Stimulated activated CD4-positive, alpha-beta T cell treated with anti-CD3 and anti-CD28 coated beads, Interleukin-1b, Interleukin-23, amount 100 ng/mL, for 48 hours (primary cell): ENCODE data around the gene PPP2R3A.

Experiments
- DNase-seq: peaks from one replicate; pipeline ENCODE4 v3.0.0-alpha.2; 2020

Gene PPP2R3A

DNA sequence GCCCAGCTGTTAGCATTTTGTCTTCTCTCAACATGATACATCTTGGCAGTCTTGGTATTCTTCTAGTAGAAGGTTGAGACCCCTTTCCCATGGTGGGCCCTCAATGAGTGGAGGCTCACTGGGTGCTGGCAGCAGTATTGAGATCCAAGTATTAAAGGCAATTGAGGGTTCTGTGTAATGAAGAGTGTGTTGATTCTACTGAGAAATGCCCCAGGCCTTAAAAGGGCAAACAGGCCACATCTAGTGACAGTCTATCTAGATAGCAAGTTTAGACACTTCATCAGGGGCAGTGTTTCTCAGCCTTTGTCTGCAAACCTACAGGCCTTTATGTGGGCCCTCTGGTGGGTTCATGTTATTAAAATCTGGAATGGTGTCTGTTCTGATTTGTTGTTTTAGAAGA is 9.5 kb downstream of the PPP2R3A start:
- DNase-seq: no peak

GRCh38 chr3:135975536-135975935 is 10.0 kb downstream of the PPP2R3A start:
- no peak for DNase-seq

DNA sequence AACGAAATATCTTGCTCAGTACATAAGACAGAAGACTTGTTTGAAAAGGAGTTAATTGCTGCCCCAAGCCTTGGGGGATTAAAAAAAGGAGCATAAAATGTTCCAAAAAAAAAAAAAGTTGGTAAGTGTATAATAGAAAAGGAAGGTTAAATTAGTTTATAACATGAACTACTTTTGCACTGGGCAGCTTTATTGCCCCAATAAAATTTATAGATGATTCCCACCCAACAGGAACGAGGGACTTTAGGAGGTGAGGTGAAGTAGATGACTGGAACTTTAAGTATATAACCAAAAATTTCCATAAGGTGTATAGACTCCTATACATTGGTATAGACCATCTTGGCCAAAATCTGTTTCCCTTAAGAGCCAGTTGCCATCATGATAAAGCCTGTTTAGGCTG is 14.8 kb downstream of the PPP2R3A start:
- DNase-seq: no peak

DNA sequence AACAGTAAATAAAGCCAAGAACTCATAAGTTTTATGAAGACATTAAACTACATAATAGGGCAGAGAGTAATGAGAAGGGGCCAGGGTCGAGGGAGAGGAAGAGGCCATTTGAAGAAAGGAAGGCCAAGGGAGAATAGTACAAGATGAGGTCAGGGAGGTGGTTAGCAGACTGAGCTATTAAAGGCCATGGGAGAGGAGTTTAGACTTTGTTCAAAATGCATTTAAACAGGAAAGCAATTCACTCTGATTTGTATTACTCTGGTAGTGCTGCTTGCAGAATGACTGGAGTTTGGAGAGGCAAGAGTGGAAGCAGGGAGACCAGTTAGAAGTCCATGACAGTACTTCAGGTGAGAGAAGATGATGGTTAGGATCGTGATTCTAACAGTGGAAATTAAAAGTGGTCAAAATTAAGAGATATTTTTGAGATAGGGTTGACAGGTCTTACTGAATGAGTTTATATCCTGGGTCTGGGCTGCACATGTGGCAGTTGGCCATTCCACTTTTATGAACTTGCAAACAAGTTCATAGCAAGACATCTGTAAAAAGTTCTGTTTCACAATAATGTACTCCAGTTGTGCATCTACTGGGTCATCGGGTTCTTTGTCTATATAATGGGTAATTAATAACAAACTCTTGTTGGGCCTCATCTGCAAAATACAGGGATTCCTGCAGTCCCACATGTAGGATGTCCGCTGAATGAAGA is 16.3 kb downstream of the PPP2R3A start:
- no peak for DNase-seq

- DNase-seq: no peak
These were observed 16.9 kb downstream of the PPP2R3A start for GRCh38 chr3:135982404-135982761.

GRCh38 chr3:135982922-135983581 is 17.5 kb downstream of the PPP2R3A start:
- no peak for DNase-seq

DNA sequence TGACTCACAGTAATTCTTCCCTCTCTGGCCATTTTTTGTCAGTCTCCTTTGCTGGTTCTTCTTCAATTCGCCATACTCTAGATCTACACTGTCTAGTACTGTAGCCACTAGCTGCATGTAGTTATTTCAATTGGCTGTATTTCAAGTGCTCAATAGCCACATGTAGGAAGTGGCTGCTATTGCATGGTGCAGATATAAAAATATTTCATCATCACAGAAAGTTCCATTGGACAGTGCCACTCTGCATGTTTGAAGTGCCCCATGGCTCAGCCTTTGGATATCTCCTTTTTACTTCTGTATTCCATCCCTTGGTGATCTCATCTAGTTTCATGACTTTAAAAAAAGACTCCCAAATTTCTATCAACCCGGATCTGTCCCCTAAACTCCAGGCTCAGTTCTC is 22.1 kb downstream of the PPP2R3A start:
- DNase-seq: no peak

GRCh38 chr3:135989242-135989641 is 23.7 kb downstream of the PPP2R3A start:
- no peak for DNase-seq

DNA sequence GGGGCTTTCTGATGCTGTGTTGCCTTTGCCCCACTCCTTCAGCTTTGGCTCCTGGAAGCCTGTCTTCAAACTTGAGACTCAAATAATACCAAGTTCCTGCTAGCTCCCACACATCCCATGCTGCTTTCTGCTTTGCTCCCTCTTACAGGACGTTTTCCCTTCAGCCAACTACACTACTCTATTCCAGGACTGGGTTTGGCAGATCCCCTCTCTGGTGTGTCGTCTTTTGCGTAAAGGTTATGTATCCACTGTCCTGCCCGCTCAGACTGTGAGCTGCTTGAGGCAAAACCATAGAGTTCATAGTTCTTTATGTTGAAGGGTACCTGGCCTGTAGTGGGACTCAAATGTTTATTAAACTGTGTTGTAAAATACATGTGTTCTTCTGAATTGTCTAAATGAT is 25.4 kb downstream of the PPP2R3A start:
- no peak for DNase-seq

GRCh38 chr3:135991621-135992020 is 26.1 kb downstream of the PPP2R3A start:
- DNase-seq: no peak

GRCh38 chr3:135992072-135992471 is 26.5 kb downstream of the PPP2R3A start:
- DNase-seq: no peak

GRCh38 chr3:135994708-135995337 is 29.3 kb downstream of the PPP2R3A start:
- DNase-seq: no peak

- DNase-seq: no peak
These were observed 30.2 kb downstream of the PPP2R3A start for GRCh38 chr3:135995766-135996165.

DNA sequence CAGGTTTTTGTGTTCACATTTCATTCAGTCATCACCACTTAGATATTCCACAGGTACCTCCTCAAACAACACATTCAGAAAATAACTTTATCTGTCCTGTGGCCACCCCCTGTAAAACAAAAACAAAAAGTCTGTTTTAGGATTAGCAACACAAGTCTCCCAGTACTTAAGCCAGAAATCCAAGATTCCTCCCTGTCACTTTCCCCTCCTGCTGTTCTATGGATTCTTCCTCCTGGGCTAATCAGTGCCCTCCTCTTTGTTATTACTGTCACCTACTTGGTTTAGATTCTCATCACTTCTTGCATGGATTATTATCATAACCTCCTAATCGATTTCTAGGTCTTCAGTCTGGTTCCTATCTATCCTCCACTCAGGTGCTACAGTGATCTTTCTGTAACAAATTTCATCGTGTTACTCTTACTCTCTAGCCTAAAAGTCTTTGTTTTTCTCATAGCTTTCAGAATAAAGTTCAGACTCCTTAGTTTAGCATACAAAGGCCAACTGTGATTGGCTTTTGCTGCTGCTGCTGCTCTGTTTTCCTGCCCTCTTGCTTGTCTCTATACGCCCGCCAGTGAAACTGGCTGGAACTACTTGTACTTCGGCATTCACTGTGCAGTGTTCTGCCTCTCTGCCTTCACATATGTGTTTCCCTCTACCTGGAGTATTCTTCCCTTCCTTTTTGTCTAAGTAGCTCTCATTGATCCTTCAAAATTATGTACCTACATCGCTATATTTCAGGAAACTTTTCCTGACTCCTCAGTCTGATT is 32.2 kb downstream of the PPP2R3A start:
- DNase-seq: no peak

- no peak for DNase-seq
These were observed 42.7 kb downstream of the PPP2R3A start for GRCh38 chr3:136008221-136008620.

- DNase-seq: no peak
These were observed 43.4 kb downstream of the PPP2R3A start for GRCh38 chr3:136008732-136009470.

- no peak for DNase-seq
These were observed 53.3 kb downstream of the PPP2R3A start for GRCh38 chr3:136018876-136019275.

GRCh38 chr3:136021803-136022202 is 56.3 kb downstream of the PPP2R3A start:
- DNase-seq: no peak

- no peak for DNase-seq
These were observed 57.2 kb downstream of the PPP2R3A start for GRCh38 chr3:136022529-136023263.

DNA sequence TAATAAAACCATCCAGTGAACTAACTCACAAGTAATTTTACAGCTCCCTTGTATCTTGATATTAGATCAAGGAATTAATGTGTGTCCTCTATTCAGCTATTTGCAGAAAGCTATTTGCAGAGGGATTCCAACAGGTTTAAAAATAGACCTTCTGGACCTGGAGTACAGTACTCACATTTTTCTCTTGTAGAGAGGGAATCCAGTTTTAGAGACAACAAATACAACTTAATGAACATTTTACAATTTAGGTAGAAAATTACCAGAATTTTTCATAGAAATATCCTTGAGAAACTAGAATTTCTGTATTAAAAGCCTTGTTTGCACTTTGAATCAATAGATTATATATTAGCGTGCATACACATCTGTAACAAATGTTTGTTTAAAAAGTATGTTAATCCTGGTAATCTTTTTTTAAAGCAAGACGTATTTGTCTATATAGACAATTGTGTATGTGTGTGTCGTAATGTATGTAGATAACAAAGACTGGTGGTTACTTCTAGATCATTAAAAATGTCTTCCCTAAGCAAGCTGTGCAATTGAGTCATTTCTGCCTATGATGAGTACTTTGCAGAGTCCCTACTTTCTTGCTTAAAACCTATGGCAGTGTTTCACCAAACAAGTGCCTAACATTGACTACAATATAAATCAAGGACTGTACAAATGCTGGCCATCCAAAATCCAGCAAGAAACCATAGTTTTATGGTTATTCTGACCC is 57.9 kb downstream of the PPP2R3A start:
- DNase-seq: no peak

GRCh38 chr3:136036306-136036705 is 70.8 kb downstream of the PPP2R3A start:
- DNase-seq: no peak
